Heart left ventricle (tissue), 16 donors: ENCODE measurements around the gene BCL3. TPM values are rescaled to one million over a fixed set of nuclear protein-coding genes. Genes with fewer than 3 reads are reported as not detected.
"Not testable (repeated sequence)": the region's sequence is repeated elsewhere in the genome, so short reads cannot be mapped to it uniquely, and the experiment has no call there.

Experiments
- ATAC-seq, 4 donors: fragments of 200-7000 bp; cut with Tn5 transposase; one replicate each; pipeline ENCODE4 v1.9.1; 2020 to 2022; ENCODE audit warnings: moderate library complexity in 4 of 4, mild to moderate bottlenecking in 3 of 4, moderate number of reproducible peaks in 1 of 4
- DNase-seq, 5 donors: peaks; one replicate each; pipeline ENCODE4 v3.0.0-alpha.2; 2020
- H3K27ac ChIP-seq, 12 donors: fragments of 200-600 bp; sonication (generic) in 4 of 12; one replicate each; pipeline versions ENCODE4 v1.5.0 to v1.8.0; 2016 to 2022; ENCODE audit warnings: mild to moderate bottlenecking in 2 of 12
- H3K27me3 ChIP-seq, 9 donors: fragments of 200-600 bp; sonication (generic) in 2 of 9; one replicate each; pipeline versions ENCODE4 v1.5.1 to v1.8.0; 2016 to 2022; ENCODE audit warnings: mild to moderate bottlenecking in 3 of 9
- H3K36me3 ChIP-seq, 9 donors: fragments of 200-600 bp; sonication (generic) in 2 of 9; one replicate each; pipeline versions ENCODE4 v1.5.0 to v1.8.0; 2018 to 2022; ENCODE audit warnings: mild to moderate bottlenecking in 2 of 9
- H3K4me1 ChIP-seq, 12 donors: fragments of 200-600 bp; sonication (generic) in 4 of 12; one replicate each; pipeline versions ENCODE4 v1.5.0 to v1.8.0; 2016 to 2022; ENCODE audit warnings: mild to moderate bottlenecking in 3 of 12
- H3K4me3 ChIP-seq, 12 donors: fragments of 200-600 bp; sonication (generic) in 4 of 12; one replicate each; pipeline versions ENCODE4 v1.5.0 to v1.8.0; 2017 to 2022; ENCODE audit warnings: mild to moderate bottlenecking in 9 of 12, moderate library complexity in 4 of 12
- H3K9me3 ChIP-seq, 12 donors: fragments of 200-600 bp; sonication (generic) in 4 of 12; one replicate each; pipeline versions ENCODE4 v1.5.0 to v1.8.0; 2016 to 2022; ENCODE audit warnings: mild to moderate bottlenecking in 1 of 12
- CTCF ChIP-seq, 12 donors: fragments of 200-600 bp; sonication (generic) in 4 of 12; IDR thresholded peaks; one replicate each; pipeline versions ENCODE4 v1.5.0 to v1.8.0; 2018 to 2022; ENCODE audit warnings: antibody characterized with exemption in 12 of 12, mild to moderate bottlenecking in 5 of 12
- POLR2A ChIP-seq, 2 donors: fragments of 450-650 bp; IDR thresholded peaks; one replicate each; pipeline ENCODE4 v1.6.1; 2017; ENCODE audit warnings: antibody characterized with exemption in 2 of 2, mild to moderate bottlenecking in 2 of 2, moderate library complexity in 2 of 2
- WGBS, 4 donors: extraction: QIAGEN DNeasy Blood & Tissue Kit in 2 of 4; methylation state at CpG; one replicate each; pipeline versions ENCODE4 v1.1.5 to v1.1.7; 2013 to 2018; 5-methylcytosine and 5-hydroxymethylcytosine counted together
- intact Hi-C, 10 donors: fragments of 100-400 bp; cut with DNase I; formaldehyde crosslinking; loops; one replicate each; pipeline versions ENCODE4 v1.11.1 to v1.14.2; 2022
- polyA plus RNA-seq, 2 donors: library from polyadenylated mRNA; stranded (reverse); fragments of 200-250 nt; gene quantifications; one replicate each; pipeline ENCODE4 v1.2.3, GENCODE V29; 2013
- total RNA-seq, 9 donors: library from RNA; depleted of rRNA in 2 of 9; stranded (reverse); fragments of >200 nt in 2 of 9; fragmentation: NEBNext Ultra II Directional in 3 of 9; extraction: Animal tissue kit (Norgen Biotek cat#: 25700) in 3 of 9; gene quantifications; one replicate each; pipeline versions ENCODE4 v1.1.0 to v1.2.4, GENCODE V29; 2016 to 2023
- donor health status: ischemic (EF 13 %, LVEDD 7.1; RV severe dilation, severe dysfunction).
- donor health status: healthy with polysubstance abuse.
- donor health status: DM: no; HTN: yes; CAD: no.
- donor health status: DM: no; HTN: no; CAD: no.
- donor health status: ischemic (EF 25% LVEDD 6.9; RV normal size, moderate dysfunction).
- donor health status: ischemic (EF 25% LVEDD 5.7; RV mildly dilated, moderate dysfunction).
- donor health status: healthy.
- donor health status: DM: yes; HTN: yes; CAD: no.
- donor health status: ischemic (EF 35%, LVEDD 5.7; RV mildly dilated, moderate dysfunction).
- donor health status: nonischemic (EF 11% LVEDD 7.7; RV severe dilation, severe dysfunction).
- donor health status: DM: yes; HTN: yes; CAD: no.
- donor health status: PGD.
- donor health status: ischemic (EF 29% LVEDD 5.4; RV normal size, mild dysfunction).
- donor health status: nonischemic (EF 23%, LVEDD 6.1; RV moderate dilation, normal function).

BCL3 gene
- total and polyA plus RNA-seq, 11 donors: 11.7 to 90.5 (median 18.9) TPM

DNA sequence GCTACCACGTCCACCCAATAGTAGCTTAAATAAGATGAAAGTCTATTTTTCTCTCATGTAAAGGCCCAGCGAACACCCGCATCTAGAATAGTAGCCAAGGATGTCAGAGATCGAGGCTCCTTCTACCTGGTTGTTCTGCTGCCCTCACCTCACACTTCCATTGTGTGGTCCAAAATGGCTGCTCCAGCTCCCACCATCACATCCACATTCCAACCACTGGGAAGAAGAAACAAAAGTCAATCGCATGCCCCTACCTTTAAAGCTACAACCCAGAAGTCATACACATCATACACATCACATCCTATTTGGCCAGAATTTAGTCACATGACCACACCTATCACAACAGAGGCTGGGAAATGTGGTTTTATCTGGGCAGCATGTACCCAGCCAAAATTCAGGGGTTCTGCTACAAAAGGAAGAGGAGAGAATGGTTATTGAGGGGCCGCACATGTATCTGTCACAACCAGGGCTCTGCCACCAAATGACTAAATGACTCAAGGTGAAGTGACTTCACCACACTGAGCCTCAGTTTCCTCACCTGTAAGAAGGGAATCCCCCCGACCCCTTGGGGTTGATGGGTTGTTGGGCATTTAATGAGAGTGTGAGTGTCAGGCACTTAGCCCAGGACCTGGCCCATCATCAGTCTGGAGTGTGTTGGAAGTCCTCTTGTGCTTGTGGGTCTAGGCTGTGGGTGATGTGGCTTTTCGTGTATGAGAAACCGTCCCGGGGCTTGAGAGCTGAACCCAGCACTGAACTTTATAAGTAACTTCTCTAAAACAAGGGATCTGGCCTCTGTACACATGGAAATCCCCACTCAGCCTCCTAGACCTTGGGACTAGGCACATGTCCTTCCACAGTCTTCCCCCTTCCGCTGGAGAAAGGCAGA, 19.0 kb downstream of the BCL3 start:
- ATAC-seq (no peak), DNase-seq (peak in 1 of 5 donors; percentile 19)
- Histone ChIP-seq H3K4me3 (no peak overlapping the region), H3K27me3 (no peaks in the 10 kb centered on the region), H3K4me1 (peaks cover 0 to 55% (median 1%) of the 10 kb centered on the region in 12 donors), H3K36me3 (no peaks in the 10 kb centered on the region), H3K9me3 (peaks cover 0 to 8% (median 0%) of the 10 kb centered on the region in 12 donors), H3K27ac (peak overlapping the region in 1 of 12 donors; percentile 47)
- no peak for TF ChIP-seq POLR2A (IDR thresholded peaks at IDR 0.05)
- no peak for TF ChIP-seq CTCF (IDR thresholded peaks at IDR 0.05)
- 72 to 87% (median 77%) methylated on average over 8 to 11 of the region's 11 CpGs for WGBS, 4 donors
- intact Hi-C loops: loop anchor here in 3 of 10 donors (2.0 to 10.0 kb wide), 3 partner anchors 43 to 193 kb away; no protein-coding TSS in a partner anchor

DNA sequence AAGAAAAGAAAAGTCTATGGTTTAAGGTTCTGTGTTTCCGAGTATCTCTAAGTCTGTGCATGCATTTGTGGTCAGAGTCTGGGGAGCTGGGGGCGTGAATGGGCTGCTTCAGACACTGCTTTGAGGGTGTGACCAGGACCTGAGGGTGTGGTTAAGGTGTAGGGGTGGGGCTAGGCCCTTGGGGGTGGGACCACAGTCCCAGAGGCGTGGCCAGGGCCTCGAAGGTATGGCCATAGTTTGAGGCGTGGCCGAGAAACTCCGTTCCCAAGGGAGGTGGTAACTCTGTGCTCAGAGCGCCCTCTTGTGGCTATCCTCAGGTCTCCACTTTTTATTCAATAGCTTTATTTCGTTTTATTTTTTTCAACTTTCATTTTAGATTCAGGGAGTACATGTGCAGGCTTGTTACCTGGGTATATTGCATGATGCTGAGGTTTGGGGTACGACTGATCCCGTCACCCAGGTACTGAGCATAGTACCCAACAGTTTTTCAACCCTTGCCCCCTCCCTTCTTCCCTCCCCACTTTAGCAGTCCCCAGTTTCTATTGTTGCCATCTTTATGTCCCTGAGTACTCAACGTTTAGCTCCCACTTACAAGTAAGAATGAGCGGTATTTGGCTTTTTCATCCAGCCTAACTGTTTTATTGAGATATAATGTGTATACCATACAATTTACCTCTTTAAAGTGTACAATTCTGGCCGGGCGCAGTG, 22.2 kb downstream of the BCL3 start:
- Histone ChIP-seq H3K9me3 (peaks cover 0 to 8% (median 0%) of the 10 kb centered on the region in 12 donors), H3K4me3 (peak overlapping the region in 1 of 12 donors; percentile 9), H3K27ac (peak overlapping the region in 1 of 12 donors; percentile 50), H3K4me1 (peaks cover 0 to 37% (median 1%) of the 10 kb centered on the region in 12 donors), H3K27me3 (no peaks in the 10 kb centered on the region), H3K36me3 (no peaks in the 10 kb centered on the region)
- DNase-seq (peak; percentile 89 to 95 (median 94)), ATAC-seq (peak; percentile 96 to 99 (median 99))
- TF ChIP-seq CTCF (IDR thresholded peaks at IDR 0.05): peak in 11 of 12 donors; percentile 81 to 91 (median 87)
- no peak for TF ChIP-seq POLR2A (IDR thresholded peaks at IDR 0.05)
- WGBS, 4 donors: 18 to 20% (median 18%) methylated on average over 15 of the region's 15 CpGs
- intact Hi-C loops: loop anchor here (1.0 to 10.0 kb wide), 9 partner anchors 46 to 198 kb away; no protein-coding TSS in a partner anchor

DNA sequence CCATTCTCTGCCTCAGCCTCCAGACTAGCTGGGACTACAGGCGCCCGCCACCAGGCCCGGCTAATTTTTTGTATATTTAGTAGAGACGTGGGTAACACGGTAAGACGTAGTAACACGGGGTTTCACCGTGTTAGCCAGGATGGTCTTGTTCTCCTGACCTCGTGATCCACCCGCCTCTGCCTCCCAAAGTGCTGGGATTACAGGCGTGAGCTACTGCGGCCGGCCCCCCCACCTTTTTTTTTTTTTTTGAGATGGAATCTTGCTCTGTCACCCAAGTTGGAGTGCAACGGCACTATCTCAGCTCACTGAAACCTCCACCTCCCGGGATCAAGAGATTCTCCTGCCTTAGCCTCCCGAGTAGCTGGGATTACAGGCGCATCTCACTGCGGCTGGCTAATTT, 23.6 kb downstream of the BCL3 start:
- 66 to 74% (median 72%) methylated on average over 18 of the region's 18 CpGs for WGBS, 4 donors
- ATAC-seq, DNase-seq, H3K27ac ChIP-seq, H3K4me3 ChIP-seq, H3K9me3 ChIP-seq, H3K27me3 ChIP-seq, H3K36me3 ChIP-seq: not testable (repeated sequence)
- peaks cover 0 to 25% (median 1%) of the 10 kb centered on the region in 12 donors for H3K4me1 ChIP-seq
- intact Hi-C loops: loop anchor here in 5 of 10 donors (5.0 to 10.0 kb wide), 3 partner anchors 85 to 200 kb away; no protein-coding TSS in a partner anchor

DNA sequence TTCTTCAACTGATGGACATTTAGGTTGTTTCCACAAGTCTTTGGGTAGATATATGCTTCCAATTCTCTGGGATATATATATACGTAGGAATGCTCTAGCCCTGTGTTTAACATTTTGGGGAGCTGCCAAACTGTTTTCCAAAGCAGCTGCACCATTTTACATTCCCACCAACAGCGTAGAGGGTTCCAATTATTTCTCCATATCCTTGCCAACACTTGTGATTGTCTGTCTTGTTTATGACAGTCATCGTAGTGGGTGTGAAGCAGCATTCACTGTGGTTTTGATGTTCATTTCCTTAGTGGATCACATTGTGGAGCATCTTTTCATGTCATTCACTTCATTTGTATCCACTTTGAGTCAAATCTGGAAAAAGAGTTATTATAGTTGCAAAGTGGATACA, 24.5 kb downstream of the BCL3 start:
- TF ChIP-seq POLR2A (IDR thresholded peaks at IDR 0.05) (no peak), CTCF (IDR thresholded peaks at IDR 0.05) (no peak)
- intact Hi-C loops: loop anchor here in 5 of 10 donors (5.0 to 10.0 kb wide), 3 partner anchors 86 to 201 kb away; no protein-coding TSS in a partner anchor
- 52 to 71% (median 56%) methylated on average over 3 of the region's 3 CpGs for WGBS, 4 donors
- Histone ChIP-seq H3K36me3 (no peaks in the 10 kb centered on the region), H3K9me3 (peaks cover 0 to 8% (median 0%) of the 10 kb centered on the region in 12 donors), H3K27ac (no peak overlapping the region), H3K27me3 (peaks cover 0 to 10% (median 5%) of the 10 kb centered on the region in 9 donors), H3K4me3 (no peak overlapping the region), H3K4me1 (peaks cover 0 to 17% (median 1%) of the 10 kb centered on the region in 12 donors)
- DNase-seq (no peak), ATAC-seq (no peak)
